NCI-H2081 (cell line): ENCODE results near the gene TNPO3.

Experiments used
- DNase-seq, 2 experiments: peaks; one replicate each; lab custom pipeline; 2025; lab: John Stamatoyannopoulos, UW

TNPO3 gene

DNA sequence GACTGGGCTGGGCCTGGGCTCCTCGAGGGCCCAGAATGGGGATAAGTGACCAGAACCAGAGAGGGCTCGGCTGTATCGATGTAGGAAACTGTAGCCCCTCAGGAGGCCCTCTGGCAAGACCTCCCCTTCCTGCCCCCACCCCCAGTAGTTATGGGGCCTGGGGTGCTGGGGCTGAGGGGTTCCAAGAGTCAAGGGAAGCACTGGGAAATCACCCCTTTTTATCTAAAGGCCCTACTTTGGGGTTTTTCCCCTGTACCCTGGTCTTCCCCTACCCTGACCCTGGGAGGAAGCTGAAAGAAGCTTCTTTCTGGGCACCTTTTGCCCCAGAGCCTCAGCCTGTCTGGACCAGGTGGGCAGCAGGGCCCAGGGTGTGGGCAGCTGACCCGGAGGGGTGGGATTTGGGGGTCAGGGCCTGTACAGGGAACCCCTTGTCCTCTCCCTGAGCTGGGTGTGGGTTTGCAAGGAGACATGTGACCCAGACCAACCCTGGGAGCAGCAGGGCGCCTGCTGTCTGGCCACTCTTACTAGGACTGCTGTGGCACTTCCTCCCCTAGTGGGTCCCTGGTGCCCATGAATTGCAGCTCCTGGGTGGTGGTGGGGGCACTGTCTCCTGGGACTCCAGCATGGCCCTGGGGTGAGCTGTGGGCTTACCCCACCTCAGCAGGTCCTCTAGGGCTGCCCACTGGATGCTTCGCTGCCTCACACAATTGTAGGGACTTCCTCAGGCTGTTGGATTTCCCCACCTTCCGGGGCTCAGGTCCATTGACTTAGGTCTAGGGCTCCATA is 115.6 kb downstream of the TNPO3 start:
- DNase-seq: no peak

DNA sequence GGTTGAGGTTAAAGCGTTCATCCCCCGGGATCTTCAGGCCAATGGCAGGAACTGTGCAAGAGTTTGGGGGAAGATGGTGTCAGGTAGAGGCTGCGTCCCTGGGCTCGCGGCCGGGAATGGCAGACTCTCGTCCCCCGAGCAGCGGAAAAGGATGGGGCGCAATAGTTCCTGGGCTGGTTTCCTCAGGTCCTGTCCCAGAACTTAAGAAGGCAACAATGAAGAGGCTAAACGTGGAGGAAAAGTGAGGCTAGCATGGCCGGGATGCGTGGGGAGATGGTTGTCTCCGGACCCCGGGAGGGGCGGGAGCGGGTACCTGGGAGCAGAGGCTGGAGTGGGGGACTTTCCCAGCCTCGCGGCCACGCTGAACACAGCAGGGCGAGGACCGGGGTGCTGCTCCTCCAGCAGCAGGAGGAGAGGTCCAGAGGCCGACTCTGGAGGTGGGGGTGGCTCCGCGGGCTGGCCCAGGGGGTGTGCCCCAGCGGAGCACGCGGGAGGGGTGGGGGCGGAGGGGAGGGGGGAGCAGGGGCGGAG is 116.3 kb downstream of the TNPO3 start:
- no peak for DNase-seq

DNA sequence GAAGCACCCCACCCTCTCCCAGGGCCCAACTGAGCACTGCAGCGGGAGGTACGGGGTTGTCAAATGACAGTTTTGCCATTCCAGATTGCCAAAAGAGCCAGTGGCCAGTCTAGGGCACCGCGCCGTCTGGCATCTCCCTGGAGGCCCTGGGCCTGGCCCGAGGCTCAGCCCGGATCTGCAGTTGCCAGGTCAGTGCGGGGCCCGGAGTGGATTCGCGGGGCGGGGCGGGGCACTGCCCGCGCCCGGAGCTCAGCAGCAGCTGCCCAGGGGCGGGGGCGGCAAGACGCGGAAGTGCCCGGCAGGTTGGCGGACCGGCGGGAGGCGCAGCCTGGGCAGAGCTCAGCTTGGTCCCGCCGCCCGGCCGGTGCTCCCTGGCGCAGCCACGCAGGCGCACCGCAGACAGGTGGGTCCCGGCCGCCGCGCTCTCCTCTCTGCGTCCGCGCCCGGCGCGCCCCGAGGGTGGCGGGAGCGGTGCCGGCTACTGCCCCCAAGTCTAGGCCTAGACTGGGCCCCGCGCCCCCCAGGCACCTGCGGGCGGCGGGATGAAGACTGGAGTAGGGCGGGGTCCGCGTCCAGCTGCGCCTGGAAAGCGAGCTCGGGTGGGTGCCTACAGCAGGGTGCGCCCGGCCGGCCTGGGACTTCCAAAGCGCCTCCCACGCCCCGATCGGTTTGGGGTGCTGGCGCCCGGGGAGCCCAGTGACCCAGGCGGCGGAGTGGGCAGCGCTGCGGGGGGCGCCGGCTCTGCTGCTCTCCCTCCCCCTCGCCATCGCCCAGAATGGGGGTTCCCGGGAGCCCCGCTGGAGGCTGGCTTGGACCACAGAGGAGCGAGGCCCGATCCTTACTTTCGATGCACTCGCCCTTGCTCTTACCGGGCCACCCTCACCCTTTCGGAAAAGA is 117.0 kb downstream of the TNPO3 start, which contains the start of gene IRF5:
Gene IRF5, plus strand, starts transcription at position 281 of the 897 bp plus-strand sequence. CDS start 4,155 bp downstream, outside the sequence.
- DNase-seq: peak; percentile 48 to 68

DNA sequence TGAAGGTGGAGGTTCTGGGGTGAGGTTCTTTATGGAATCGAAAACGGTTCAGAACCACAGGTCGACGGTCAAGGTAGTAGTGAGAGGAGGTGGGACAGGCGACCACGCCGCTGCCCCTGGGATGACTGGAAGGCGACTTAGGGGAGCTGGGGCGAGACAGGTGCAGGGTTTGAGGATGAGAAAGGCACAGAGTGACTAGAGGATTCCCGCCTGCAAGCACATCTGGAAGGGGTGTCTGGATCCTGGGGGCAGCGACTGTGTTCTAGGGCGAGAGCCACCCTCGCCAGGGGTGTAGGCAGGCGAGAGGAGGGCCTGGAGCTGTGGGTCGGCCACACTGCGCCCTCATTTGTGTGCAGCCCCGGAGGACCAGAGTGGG is 117.7 kb downstream of the TNPO3 start:
- no peak for DNase-seq

DNA sequence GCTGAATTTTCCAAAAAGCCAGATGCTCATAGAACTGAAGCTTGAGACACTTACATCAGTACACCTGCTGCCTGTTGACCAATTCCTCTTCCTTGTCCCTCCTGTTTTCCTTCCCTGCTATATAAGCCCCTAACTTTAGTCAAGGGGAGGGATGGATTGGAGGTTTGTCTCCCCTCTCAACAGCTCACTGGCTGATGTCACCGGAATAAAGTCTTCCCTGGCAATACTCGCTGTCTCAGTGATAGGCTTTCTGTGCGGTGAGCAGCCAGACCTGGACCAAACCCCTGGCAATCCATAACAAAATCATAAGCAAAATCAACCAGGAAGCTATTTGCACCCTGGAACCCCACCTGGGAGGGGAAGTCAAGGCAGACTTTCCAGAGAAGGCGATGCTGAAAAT is 118.1 kb downstream of the TNPO3 start:
- DNase-seq: no peak

DNA sequence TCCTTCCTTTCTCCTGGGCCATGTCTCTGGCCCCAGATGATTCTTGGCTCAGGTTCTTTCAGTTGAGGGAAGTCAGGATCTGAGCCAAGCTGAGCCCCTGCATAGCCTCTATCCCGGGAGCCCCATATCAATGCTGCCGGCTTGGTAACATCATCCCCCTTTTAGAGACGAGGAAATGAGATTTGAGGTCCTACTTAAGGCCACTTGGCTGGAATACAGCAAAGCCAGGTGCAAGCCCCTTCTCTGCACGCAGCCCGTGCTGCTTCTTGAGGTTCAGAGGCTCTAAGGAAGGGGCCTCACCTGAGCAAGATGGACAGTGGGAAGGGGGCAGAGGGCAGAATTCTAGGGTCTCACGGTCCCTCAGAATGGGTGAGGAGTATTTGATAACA is 119.6 kb downstream of the TNPO3 start:
- DNase-seq: no peak

DNA sequence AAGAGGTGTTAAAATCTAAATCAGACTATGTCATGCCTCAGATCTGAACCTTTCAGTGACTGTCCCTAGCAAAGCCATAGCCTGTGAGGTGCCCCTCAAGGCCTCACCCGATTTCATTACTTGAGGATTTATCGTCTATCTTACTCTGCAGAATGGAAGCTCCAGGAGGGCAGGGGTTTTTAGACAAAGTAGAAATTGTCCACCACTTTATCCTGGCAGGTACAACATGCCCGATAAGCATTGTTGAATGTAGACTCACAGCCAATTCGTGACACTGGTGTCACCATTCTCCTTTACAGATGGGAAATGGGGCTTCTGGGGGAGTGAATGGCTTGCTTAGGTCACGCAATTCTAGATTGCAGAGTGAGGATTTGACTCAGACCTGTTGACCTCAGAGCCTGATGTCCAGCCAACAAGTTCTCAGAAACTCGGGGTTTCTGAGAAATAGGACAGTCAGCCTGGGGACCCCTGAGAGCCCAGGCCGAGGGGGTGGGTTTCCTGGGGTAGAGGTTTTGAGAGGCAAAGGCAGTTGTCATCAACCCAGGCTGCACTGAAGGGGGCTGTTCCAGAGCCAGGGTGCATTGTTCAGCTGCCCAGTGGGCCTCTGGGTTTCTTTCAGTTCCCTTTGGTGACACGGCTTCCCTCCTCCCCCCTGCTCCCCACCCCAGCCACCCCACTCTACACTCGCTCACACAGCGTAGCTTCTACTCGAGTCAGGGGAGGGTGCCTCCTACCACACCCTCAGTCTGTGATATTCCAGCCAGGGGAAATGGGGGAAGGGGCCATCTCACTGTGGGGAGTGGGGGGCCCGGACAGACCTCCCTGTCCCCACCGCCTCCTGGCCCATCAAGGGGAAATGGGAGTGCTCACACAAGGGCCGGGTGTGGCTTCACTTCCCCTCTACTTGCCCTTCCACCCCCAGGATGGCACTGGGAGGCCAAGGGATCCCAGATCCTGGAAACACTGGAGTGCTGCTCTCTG is 120.3 kb downstream of the TNPO3 start:
- no peak for DNase-seq

DNA sequence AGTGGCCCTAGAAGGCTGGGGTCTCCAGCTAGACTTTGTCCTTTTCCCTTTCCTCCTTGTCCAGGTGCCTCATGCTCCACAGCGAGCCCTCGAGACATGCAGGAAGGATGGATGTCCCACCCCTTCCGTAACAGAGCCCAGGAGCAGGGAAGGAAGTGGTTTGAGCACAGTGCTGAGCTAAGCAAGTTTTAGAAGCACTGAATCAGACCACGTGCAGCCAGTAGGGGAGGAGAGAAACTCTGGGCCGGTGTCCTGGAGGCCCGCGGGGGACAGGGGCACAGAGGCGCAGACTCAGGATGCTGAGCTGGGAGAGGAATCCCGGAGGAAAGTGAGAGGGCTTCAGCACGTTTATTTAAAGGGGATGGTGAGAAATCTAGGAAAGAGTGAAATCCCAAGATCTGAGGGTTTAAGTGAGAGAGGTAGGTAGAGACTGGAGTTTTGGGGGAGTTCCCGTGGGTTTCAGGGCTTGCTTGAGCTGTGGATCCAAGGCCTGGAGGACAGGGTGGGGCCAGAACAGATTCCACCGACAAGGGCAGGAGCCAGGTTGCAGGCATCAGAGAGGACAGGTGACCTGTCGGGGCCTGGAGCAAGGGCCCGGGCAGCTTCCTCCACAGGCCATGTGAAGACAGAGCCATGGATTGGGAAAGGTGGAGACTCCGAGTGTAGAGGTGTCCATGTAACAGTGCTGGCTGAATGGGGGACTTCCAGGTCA is 121.6 kb downstream of the TNPO3 start:
- DNase-seq: no peak

DNA sequence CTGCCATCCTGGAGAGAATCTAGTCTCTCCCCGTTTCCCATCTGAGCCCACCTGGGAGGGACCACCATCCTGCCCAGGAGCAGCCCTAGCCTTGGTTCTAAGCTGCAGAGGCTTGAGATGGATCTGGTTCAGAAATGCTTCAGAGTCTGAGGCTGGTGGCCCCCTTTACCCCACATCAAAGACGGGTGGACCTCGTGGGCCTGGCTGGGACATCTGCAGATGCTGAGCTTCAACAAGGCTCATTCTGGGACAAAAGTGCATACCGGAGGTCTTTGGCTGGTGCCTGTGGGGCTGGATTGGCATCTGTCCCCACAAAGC is 122.1 kb downstream of the TNPO3 start:
- no peak for DNase-seq

DNA sequence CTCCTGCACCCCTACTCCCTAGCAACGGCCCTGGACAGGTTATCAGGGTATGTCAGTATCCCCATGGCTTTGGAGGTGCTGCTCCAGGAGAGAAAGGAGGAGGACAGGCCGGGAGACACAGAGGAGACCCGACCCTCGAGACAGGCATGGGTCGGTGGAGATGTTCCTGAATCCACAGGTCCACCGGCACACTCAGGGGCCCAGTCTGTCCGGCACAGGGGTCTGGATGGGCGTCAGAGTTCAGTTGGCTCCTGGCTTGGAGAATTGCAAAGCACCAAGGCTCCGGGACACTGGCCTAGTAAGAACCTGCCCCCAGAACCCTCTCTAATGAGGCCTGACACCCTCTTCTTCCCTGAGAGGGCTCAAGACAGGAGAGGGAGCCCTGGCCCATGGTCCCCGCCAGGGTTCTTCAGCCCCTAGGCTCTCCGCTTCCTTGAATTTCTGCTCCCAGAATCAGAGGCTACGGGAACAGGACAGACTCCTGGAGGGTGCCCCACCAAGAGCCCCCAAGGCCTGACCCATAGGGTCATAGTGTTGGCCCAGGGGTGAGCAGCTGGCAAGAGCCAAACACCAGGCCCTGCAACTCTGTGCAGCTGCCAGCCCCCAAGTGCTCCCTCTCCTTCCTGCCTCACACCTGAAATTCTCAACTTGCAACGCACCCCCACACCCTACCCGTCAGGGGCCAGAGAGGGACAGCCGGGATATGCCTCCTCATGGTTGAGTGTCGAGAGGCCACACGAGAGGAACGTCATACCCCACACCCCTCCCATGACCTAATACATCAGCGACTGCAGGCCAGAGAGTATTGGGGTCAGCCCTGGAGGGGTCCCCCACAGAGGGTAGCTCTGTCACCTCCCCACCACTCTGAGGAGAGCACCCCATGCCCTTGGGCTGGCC is 122.7 kb downstream of the TNPO3 start:
- DNase-seq: no peak

DNA sequence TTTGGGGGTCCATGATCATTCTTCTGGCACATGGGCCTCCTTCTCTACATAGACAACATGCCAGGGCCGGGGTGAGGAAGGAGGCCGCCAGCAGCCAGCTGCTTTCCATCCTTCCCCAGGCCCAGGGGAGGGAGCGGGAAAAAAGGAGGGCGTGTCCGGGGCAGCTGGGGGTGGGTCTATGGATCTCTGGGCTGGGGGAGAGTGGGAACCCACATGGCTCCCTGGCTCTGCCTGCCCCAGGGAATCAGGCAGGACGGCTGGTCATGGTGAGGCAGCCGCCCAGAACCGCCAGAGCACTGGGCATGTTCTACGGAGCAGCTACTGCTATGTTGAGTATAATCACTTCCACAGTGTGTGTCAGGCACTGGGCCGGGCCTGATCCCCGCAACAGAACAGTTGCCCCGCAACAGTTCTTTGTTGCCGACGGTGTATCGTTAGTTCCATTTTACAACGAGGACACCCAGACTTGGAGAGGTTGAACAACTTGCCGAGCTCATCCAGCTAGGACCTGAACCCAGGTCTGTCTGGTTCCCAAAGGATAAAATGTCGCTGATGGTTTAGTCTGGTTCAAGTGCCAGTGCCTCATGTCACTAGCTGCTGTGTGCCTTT is 123.6 kb downstream of the TNPO3 start:
- no peak for DNase-seq

DNA sequence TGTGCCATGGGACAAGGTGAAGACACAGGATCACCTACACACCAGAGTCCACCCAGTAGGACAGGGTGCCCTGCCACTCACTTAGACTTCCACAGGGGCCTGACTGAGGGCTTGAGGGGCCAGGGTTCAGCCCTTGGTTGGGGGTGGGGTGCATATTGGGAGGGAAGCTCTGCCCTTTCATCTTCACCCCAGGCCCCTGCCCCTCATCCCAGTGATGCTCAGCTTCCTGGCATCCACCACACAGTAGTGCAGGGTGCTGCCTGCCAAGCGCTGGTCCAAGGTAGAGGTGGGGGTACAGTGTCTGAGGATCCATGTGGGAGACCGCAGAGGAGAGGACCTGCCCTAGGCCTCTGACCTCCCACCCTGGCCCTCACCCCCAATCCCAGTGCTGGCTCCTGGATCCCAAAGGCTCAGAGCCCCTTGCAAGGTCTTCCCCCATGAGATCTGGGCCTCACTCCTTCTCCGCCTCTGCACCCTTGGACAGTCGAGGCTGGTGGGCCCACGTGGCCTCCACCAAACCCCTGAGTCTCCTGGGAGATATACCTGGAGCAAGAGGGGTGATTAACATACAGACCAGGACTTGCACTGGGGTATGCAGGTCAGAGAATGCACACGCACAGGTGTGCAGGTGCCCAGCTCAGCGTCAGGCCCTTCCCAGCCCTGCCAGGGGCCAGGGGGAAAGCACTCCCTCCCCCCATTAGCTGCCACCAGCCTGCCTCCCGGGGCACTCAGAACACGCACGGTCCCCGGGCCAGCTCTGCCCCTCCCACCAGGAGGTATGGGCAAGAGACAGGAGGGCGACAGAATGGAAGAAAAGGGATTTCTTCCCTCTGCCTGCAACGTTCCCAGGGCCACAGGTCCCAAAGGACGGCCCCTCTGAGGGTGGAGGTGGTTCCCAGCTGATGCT is 125.8 kb downstream of the TNPO3 start:
- no peak for DNase-seq

DNA sequence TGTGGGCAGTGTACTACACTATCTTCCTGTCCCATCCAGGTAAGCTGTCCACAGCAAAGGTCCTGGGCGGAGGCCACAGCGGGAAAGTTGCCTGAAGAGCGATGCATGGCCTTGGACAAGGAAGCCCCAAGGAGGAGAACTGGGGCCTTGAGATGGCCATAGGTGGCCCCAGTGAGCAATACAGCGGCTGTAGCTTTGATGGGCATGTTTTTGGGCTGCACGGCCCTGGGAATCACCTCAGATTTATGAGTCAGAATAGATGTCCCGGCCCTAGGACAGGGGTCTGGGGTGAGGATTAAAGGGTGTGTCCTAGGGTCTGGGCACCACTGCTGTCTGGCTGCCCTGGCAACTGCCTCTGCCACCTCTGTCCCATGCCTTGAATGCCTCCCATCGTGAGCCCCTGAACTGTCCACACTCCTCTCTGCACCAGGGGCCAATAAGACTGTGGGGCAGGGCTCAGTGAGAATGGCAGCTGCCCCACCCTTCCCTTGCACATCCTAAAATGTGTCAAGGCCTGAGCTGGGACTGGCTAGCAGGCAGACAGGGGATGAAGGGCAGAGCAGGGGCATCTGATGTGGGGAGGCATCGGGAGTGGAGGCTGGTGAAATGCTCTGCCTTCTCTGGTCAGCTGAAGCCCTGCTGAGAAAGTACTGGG is 126.6 kb downstream of the TNPO3 start:
- DNase-seq: no peak

DNA sequence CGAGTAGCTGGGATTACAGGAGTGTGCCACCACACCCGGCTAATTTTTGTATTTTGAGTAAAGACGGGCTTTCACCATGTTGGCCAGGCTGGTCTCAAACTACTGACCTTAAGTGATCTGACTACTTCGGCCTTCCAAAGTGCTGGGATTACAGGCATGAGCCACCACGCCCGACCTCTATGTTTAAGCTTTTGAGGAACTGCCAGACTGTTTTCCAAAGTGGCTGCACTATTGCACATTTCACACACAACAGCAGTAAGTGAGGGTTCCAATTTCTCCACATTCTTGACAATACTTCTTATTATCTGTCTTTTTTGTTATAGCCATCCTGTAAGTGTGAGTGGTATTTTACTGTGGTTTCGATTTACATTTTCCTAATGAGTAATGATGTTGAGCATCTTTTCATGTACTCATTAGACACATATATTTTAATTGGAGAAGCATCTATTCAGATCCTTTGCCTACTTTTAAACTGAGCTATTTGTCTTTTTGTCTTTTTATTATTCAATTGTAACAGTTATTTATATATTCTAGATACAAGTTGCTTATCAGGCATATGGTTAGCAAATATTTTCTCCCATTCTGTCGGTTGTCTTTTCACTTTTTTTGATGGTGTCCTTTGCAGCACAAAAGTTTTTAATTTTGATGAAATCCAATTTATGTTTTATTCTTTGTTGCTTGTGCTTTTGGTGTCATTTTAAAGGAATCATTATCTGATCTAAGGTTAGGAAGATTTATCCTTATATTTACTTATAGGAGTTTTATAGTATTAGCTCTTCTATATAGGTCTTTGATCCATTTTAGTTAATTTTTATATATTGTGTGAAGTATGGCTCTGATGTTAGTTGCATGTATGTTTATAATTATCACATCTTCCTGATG is 130.0 kb downstream of the TNPO3 start:
- DNase-seq: no peak

DNA sequence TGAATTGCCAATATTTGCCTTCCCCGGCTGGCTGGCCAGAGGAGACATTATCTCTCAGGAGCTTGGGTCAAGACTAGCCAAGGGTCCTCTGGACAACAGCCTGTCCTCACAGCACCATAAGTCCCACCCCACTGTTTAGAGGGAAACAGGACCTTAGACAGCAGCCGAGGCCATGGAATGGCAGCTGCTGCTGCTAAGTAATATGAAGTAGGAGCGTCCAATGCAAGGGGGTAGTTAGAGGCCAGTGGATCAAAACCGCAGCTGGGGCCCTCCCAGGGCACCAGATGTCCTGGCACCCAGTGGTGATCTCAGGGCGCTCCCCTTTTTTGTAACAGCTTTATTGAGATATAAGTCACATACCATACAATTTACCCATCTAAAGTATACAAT is 131.5 kb downstream of the TNPO3 start:
- no peak for DNase-seq

DNA sequence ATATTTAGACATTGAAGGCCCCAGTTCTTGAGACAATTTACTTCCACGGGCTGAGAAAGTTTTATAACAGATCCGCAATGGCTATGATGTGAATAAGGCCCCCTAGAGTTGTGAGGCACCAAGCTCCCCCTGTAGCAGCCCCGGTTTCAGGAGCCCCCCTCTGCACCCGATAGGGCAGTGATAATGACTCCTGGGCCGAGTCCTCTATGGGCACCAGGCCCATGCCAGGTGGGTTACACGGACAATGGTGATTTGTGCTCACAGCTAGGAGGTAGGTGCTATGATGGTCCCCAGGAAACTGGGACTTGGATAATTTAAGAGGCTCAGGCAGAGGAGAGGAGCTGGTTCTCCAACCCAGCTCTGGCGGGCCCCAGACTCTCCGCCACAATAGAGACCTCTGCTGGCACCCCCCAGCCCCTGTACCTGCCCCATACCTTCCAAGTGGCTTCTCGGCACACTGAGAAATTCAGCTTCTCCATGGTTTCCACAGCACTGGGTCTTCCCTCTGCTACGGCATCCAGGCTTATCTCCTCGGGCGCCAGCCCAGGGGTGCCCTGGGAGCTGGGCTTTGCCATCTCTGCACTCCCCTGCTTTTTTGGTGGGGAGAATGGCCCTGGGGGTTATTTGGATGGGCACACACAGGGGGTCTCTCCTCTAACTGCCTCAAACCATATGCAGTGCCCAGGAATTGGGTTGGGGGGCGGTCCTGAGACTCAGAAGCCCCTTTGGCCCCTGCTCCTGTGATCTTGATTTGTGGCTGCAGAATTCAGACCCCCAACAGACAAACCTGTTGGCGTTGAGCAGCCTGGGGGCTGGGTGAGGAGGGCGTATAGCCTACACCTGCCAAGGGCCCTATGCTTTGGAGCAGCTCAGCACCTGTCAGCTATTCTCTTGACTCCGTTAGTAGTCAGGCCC is 132.2 kb downstream of the TNPO3 start:
- no peak for DNase-seq
